ENCODE data around the gene ARHGAP15.
A peak's percentile ranks its signal among the peaks of the same experiment; 100 is the strongest.

Gene ARHGAP15

GRCh38 chr2:143226714-143227541 lies 97.7 kb downstream of the ARHGAP15 start:
- Histone ChIP-seq H3K23ac (ENCODE audit: low read depth, low read length, poor library complexity) (no peak overlapping the region), H2BK12ac (ENCODE audit: low read length) (no peak overlapping the region), H2BK5ac (ENCODE audit: low read length) (no peak overlapping the region), H3K4me1 (ENCODE audit: control insufficient read depth in 2 of 2, insufficient read depth in 1 of 2, low read depth in 1 of 2, low read length in 2 of 2) (peaks cover 8 to 17% of the 10 kb centered on the region in 2 donors), H3K18ac (ENCODE audit: low read length) (no peak overlapping the region), H2BK15ac (ENCODE audit: low read length) (no peak overlapping the region), H2AK5ac (ENCODE audit: low read depth, low read length) (no peak overlapping the region), H3K79me1 (ENCODE audit: low read depth, low read length) (no peaks in the 10 kb centered on the region), H3K9me3 (replicated peaks in 1 of 2; ENCODE audit: control insufficient read depth in 2 of 2, insufficient read depth in 1 of 2, low read depth in 1 of 2, low read length in 2 of 2) (peaks cover 0 to 2% of the 10 kb centered on the region in 2 donors), H3K27ac (replicated peaks; ENCODE audit: low read length) (no peak overlapping the region), H3K4ac (ENCODE audit: low read length) (no peak overlapping the region), H3K14ac (ENCODE audit: low read length) (no peak overlapping the region), H4K91ac (ENCODE audit: low read depth, low read length, poor library complexity) (no peak overlapping the region), H2BK120ac (ENCODE audit: low read depth, low read length) (no peak overlapping the region), H4K8ac (ENCODE audit: low read depth, low read length) (no peak overlapping the region), H2AFZ (ENCODE audit: low read length) (no peak overlapping the region), H3K36me3 (replicated peaks in 1 of 2; ENCODE audit: control insufficient read depth in 2 of 2, insufficient read depth in 2 of 2, low read length in 2 of 2) (no peaks in the 10 kb centered on the region), H3K4me3 (ENCODE audit: low read length in 2 of 2) (no peak overlapping the region), H3K27me3 (ENCODE audit: control insufficient read depth in 3 of 3, insufficient read depth in 3 of 3, low read depth in 1 of 3, low read length in 3 of 3) (no peaks in the 10 kb centered on the region), H3K9ac (ENCODE audit: low read depth, low read length, poor library complexity) (no peak overlapping the region), H3K4me2 (ENCODE audit: insufficient read depth, low read length, poor library complexity, severe bottlenecking) (no peak overlapping the region)
- WGBS, 2 donors (ENCODE audit: extremely low coverage in 2 of 2, insufficient read length in 2 of 2, insufficient replicate concordance in 1 of 2), result no CpG with 5 or more reads among the region's 5 CpGs
- no peak for DNase-seq (ENCODE audit: low spot score)

DNA sequence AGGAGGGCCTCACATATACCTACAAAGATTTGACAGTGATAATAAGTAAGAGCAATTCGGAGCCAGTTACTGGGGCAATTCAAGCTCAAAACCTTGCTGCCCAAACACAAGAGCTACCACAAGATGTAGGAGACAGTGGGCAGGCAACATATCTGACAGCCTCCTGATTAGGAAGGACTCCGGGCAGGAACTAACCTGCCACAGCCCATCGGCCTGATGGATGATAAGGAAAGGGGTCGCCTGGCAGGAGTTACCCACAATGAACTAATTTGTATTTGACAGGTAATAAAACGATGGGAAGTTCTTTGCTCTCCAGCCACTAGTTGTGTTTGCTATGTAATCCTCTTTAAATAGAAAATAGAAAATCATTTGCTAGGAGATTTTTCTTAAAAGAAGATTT lies 100.2 kb downstream of the ARHGAP15 start:
- WGBS, 2 donors (ENCODE audit: extremely low coverage in 2 of 2, insufficient read length in 2 of 2, insufficient replicate concordance in 1 of 2), result no CpG with 5 or more reads among the region's 5 CpGs
- Histone ChIP-seq H3K18ac (ENCODE audit: low read length) (peak overlapping the region; percentile 78), H3K23ac (ENCODE audit: low read depth, low read length, poor library complexity) (no peak overlapping the region), H2BK120ac (ENCODE audit: low read depth, low read length) (no peak overlapping the region), H3K4me1 (ENCODE audit: control insufficient read depth in 2 of 2, insufficient read depth in 1 of 2, low read depth in 1 of 2, low read length in 2 of 2) (peaks cover 8 to 17% of the 10 kb centered on the region in 2 donors), H3K4me2 (ENCODE audit: insufficient read depth, low read length, poor library complexity, severe bottlenecking) (no peak overlapping the region), H3K4me3 (ENCODE audit: low read length in 2 of 2) (no peak overlapping the region), H2BK5ac (ENCODE audit: low read length) (no peak overlapping the region), H3K9me3 (replicated peaks in 1 of 2; ENCODE audit: control insufficient read depth in 2 of 2, insufficient read depth in 1 of 2, low read depth in 1 of 2, low read length in 2 of 2) (peaks cover 0 to 2% of the 10 kb centered on the region in 2 donors), H2AK5ac (ENCODE audit: low read depth, low read length) (no peak overlapping the region), H3K79me1 (ENCODE audit: low read depth, low read length) (no peaks in the 10 kb centered on the region), H4K8ac (ENCODE audit: low read depth, low read length) (no peak overlapping the region), H4K91ac (ENCODE audit: low read depth, low read length, poor library complexity) (no peak overlapping the region), H3K14ac (ENCODE audit: low read length) (no peak overlapping the region), H3K9ac (ENCODE audit: low read depth, low read length, poor library complexity) (no peak overlapping the region), H3K36me3 (replicated peaks in 1 of 2; ENCODE audit: control insufficient read depth in 2 of 2, insufficient read depth in 2 of 2, low read length in 2 of 2) (no peaks in the 10 kb centered on the region), H2BK12ac (ENCODE audit: low read length) (no peak overlapping the region), H3K27ac (replicated peaks; ENCODE audit: low read length) (no peak overlapping the region), H3K4ac (ENCODE audit: low read length) (no peak overlapping the region), H3K27me3 (ENCODE audit: control insufficient read depth in 3 of 3, insufficient read depth in 3 of 3, low read depth in 1 of 3, low read length in 3 of 3) (no peaks in the 10 kb centered on the region), H2AFZ (ENCODE audit: low read length) (peak overlapping the region; percentile 41), H2BK15ac (ENCODE audit: low read length) (no peak overlapping the region)
- DNase-seq (ENCODE audit: low spot score), result no peak

GRCh38 chr2:143229952-143230351 lies 100.7 kb downstream of the ARHGAP15 start:
- H3K4me3 ChIP-seq (ENCODE audit: low read length in 2 of 2), result no peak overlapping the region
- no peak overlapping the region for H2BK12ac ChIP-seq (ENCODE audit: low read length)
- H2BK15ac ChIP-seq (ENCODE audit: low read length), result no peak overlapping the region
- H3K4ac ChIP-seq (ENCODE audit: low read length), result no peak overlapping the region
- H2BK5ac ChIP-seq (ENCODE audit: low read length), result no peak overlapping the region
- no peak overlapping the region for H3K27ac ChIP-seq (replicated peaks; ENCODE audit: low read length)
- H2AK5ac ChIP-seq (ENCODE audit: low read depth, low read length), result no peak overlapping the region
- no peak overlapping the region for H2BK120ac ChIP-seq (ENCODE audit: low read depth, low read length)
- no peak overlapping the region for H4K91ac ChIP-seq (ENCODE audit: low read depth, low read length, poor library complexity)
- no peak overlapping the region for H3K18ac ChIP-seq (ENCODE audit: low read length)
- no CpG with 5 or more reads among the region's 2 CpGs for WGBS, 2 donors (ENCODE audit: extremely low coverage in 2 of 2, insufficient read length in 2 of 2, insufficient replicate concordance in 1 of 2)
- H3K4me1 ChIP-seq (ENCODE audit: control insufficient read depth in 2 of 2, insufficient read depth in 1 of 2, low read depth in 1 of 2, low read length in 2 of 2), result peaks cover 8 to 17% of the 10 kb centered on the region in 2 donors
- H3K9ac ChIP-seq (ENCODE audit: low read depth, low read length, poor library complexity), result no peak overlapping the region
- peaks cover 0 to 2% of the 10 kb centered on the region in 2 donors for H3K9me3 ChIP-seq (replicated peaks in 1 of 2; ENCODE audit: control insufficient read depth in 2 of 2, insufficient read depth in 1 of 2, low read depth in 1 of 2, low read length in 2 of 2)
- H2AFZ ChIP-seq (ENCODE audit: low read length), result no peak overlapping the region
- H4K8ac ChIP-seq (ENCODE audit: low read depth, low read length), result no peak overlapping the region
- no peaks in the 10 kb centered on the region for H3K27me3 ChIP-seq (ENCODE audit: control insufficient read depth in 3 of 3, insufficient read depth in 3 of 3, low read depth in 1 of 3, low read length in 3 of 3)
- DNase-seq (ENCODE audit: low spot score), result peak; percentile 46
- no peak overlapping the region for H3K23ac ChIP-seq (ENCODE audit: low read depth, low read length, poor library complexity)
- no peaks in the 10 kb centered on the region for H3K79me1 ChIP-seq (ENCODE audit: low read depth, low read length)
- H3K14ac ChIP-seq (ENCODE audit: low read length), result no peak overlapping the region
- no peak overlapping the region for H3K4me2 ChIP-seq (ENCODE audit: insufficient read depth, low read length, poor library complexity, severe bottlenecking)
- H3K36me3 ChIP-seq (replicated peaks in 1 of 2; ENCODE audit: control insufficient read depth in 2 of 2, insufficient read depth in 2 of 2, low read length in 2 of 2), result no peaks in the 10 kb centered on the region

DNA sequence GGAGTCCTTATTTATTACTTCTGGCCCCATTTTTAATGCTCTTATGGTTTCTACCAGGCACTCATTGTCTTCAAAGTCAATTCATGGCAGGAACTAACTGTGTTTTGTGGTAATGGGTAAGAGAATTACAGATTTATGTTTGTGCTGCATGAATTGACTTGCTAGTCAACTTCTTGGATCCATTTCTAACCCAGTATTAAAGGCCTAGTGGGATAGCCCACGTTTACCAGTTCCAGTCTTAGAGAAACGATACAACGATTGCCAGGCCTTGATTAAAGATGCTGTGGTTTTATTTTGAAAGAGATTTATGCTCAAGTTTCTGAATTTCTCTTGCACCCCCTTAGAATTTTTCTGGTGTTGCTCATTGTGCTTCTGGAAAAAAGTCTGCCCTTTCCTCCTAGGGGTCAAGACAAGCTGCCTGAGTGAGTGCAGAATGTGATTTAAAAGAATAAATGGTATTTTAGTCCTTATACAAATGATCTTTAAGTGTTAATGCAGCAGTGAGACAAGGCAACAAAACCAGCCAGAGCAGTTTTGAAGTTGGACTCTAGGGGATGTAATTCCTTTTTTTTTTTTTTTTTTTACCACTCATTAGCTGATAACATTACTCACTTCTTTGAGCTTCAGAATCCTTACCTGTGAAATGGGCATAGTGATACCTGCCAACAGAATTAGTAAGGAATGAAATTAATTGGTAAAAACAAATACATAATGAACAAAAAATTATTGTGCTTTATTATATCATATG lies 101.5 kb downstream of the ARHGAP15 start:
- peaks cover 8 to 17% of the 10 kb centered on the region in 2 donors for H3K4me1 ChIP-seq (ENCODE audit: control insufficient read depth in 2 of 2, insufficient read depth in 1 of 2, low read depth in 1 of 2, low read length in 2 of 2)
- no peak overlapping the region for H3K9ac ChIP-seq (ENCODE audit: low read depth, low read length, poor library complexity)
- no peak overlapping the region for H3K23ac ChIP-seq (ENCODE audit: low read depth, low read length, poor library complexity)
- no peak overlapping the region for H3K4me2 ChIP-seq (ENCODE audit: insufficient read depth, low read length, poor library complexity, severe bottlenecking)
- H2BK120ac ChIP-seq (ENCODE audit: low read depth, low read length), result no peak overlapping the region
- H3K18ac ChIP-seq (ENCODE audit: low read length), result no peak overlapping the region
- H3K4me3 ChIP-seq (ENCODE audit: low read length in 2 of 2), result no peak overlapping the region
- H2AK5ac ChIP-seq (ENCODE audit: low read depth, low read length), result no peak overlapping the region
- H4K8ac ChIP-seq (ENCODE audit: low read depth, low read length), result no peak overlapping the region
- peak overlapping the region; percentile 74 for H2AFZ ChIP-seq (ENCODE audit: low read length)
- no peak overlapping the region for H4K91ac ChIP-seq (ENCODE audit: low read depth, low read length, poor library complexity)
- no peak overlapping the region for H2BK5ac ChIP-seq (ENCODE audit: low read length)
- H2BK12ac ChIP-seq (ENCODE audit: low read length), result no peak overlapping the region
- H3K14ac ChIP-seq (ENCODE audit: low read length), result no peak overlapping the region
- no peak for DNase-seq (ENCODE audit: low spot score)
- H3K36me3 ChIP-seq (replicated peaks in 1 of 2; ENCODE audit: control insufficient read depth in 2 of 2, insufficient read depth in 2 of 2, low read length in 2 of 2), result no peaks in the 10 kb centered on the region
- peaks cover 0 to 2% of the 10 kb centered on the region in 2 donors for H3K9me3 ChIP-seq (replicated peaks in 1 of 2; ENCODE audit: control insufficient read depth in 2 of 2, insufficient read depth in 1 of 2, low read depth in 1 of 2, low read length in 2 of 2)
- H3K27me3 ChIP-seq (ENCODE audit: control insufficient read depth in 3 of 3, insufficient read depth in 3 of 3, low read depth in 1 of 3, low read length in 3 of 3), result no peaks in the 10 kb centered on the region
- no peak overlapping the region for H3K27ac ChIP-seq (replicated peaks; ENCODE audit: low read length)
- H3K79me1 ChIP-seq (ENCODE audit: low read depth, low read length), result no peaks in the 10 kb centered on the region
- no peak overlapping the region for H3K4ac ChIP-seq (ENCODE audit: low read length)
- H2BK15ac ChIP-seq (ENCODE audit: low read length), result no peak overlapping the region
- WGBS, 2 donors (ENCODE audit: extremely low coverage in 2 of 2, insufficient read length in 2 of 2, insufficient replicate concordance in 1 of 2), result no CpG with 5 or more reads among the region's 3 CpGs
